ENCODE data around the gene SLC44A2. TPM values are rescaled to one million over a fixed set of nuclear protein-coding genes. Genes with fewer than 3 reads are reported as not detected.

SLC44A2 gene
- total and polyA plus RNA-seq, 7 experiments from 2014 or later, result 148 to 375 (median 216) TPM

DNA sequence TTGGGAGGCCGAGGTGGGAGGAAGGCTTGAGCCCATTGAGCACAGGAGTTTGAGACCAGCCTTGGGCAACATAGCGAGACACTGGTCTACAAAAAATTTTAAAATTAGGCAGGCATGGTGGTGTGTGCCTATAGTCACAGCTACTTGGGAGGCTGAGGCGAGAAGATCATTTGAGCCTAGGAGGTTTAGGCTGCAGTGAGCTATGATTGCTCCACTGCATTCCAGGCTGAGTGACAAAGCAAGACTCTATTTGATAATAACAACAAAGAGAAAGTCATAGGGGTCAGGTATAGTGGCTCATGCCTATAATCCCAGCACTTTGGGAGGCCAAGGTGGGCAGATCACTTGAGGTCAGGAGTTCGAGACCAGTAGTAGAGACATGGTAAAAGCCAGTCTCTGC lies 4.6 kb upstream of the SLC44A2 start:
- Histone ChIP-seq H3K4me1 (ENCODE audit: control insufficient read depth in 2 of 2, insufficient read depth in 2 of 2, low read length in 2 of 2) (peaks cover 10 to 15% of the 10 kb centered on the region in 2 donors), H3K27ac (ENCODE audit: low read depth, low read length) (peak overlapping the region; percentile 5), H3K4me3 (ENCODE audit: low read length) (no peak overlapping the region), H3K36me3 (ENCODE audit: control insufficient read depth in 2 of 3, insufficient read depth in 3 of 3, low read length in 3 of 3) (peaks cover 0 to 18% (median 0%) of the 10 kb centered on the region in 3 experiments), H3K9me3 (ENCODE audit: control insufficient read depth in 2 of 3, low read length in 3 of 3) (no peaks in the 10 kb centered on the region), H3K27me3 (ENCODE audit: control insufficient read depth in 2 of 2, insufficient read depth in 2 of 2, low read length in 2 of 2) (no peaks in the 10 kb centered on the region)
- ATAC-seq (no peak), DNase-seq (no peak)
- ChIA-PET POLR2A (interaction anchor here (0.7 to 16.7 kb wide), 2 partner anchors 15 to 70 kb away, joined by 4 to 190 read pairs; no protein-coding TSS in a partner anchor), CTCF (interaction anchor here (0.6 to 1.0 kb wide), 2 partner anchors 24 to 151 kb away, joined by 3 to 4 read pairs; no protein-coding TSS in a partner anchor)
- peaks cover 0 to 13% (median 9%) of the 10 kb centered on the region in 5 donors for H3K36me3 Mint-ChIP-seq
- peaks cover 41 to 71% (median 49%) of the 10 kb centered on the region in 7 donors for H3K4me1 Mint-ChIP-seq
- peak overlapping the region; percentile 25 to 87 (median 81) for H3K27ac Mint-ChIP-seq
- intact Hi-C loops (cut with micrococcal nuclease), result no loop called here
- no peaks in the 10 kb centered on the region for H3K9me3 Mint-ChIP-seq
- peak overlapping the region in 7 of 10 donors; percentile 6 to 60 (median 43) for H3K4me3 Mint-ChIP-seq
- H3K27me3 Mint-ChIP-seq, result no peaks in the 10 kb centered on the region

- Mint-ChIP-seq H3K27me3 (no peaks in the 10 kb centered on the region), H3K27ac (peak overlapping the region; percentile 36 to 94 (median 82)), H3K9me3 (no peaks in the 10 kb centered on the region), H3K36me3 (peaks cover 0 to 13% (median 9%) of the 10 kb centered on the region in 5 donors), H3K4me3 (peak overlapping the region in 6 of 10 donors; percentile 6 to 77 (median 36)), H3K4me1 (peaks cover 39 to 66% (median 49%) of the 10 kb centered on the region in 7 donors)
- Histone ChIP-seq H3K4me3 (ENCODE audit: low read length) (no peak overlapping the region), H3K36me3 (ENCODE audit: control insufficient read depth in 2 of 3, insufficient read depth in 3 of 3, low read length in 3 of 3) (peaks cover 0 to 18% (median 3%) of the 10 kb centered on the region in 3 experiments), H3K27me3 (ENCODE audit: control insufficient read depth in 2 of 2, insufficient read depth in 2 of 2, low read length in 2 of 2) (no peaks in the 10 kb centered on the region), H3K4me1 (ENCODE audit: control insufficient read depth in 2 of 2, insufficient read depth in 2 of 2, low read length in 2 of 2) (peaks cover 10 to 14% of the 10 kb centered on the region in 2 donors), H3K9me3 (ENCODE audit: control insufficient read depth in 2 of 3, low read length in 3 of 3) (no peaks in the 10 kb centered on the region), H3K27ac (ENCODE audit: low read depth, low read length) (peak overlapping the region; percentile 25)
- ChIA-PET CTCF (interaction anchor here (1.7 to 2.3 kb wide), 2 partner anchors 23 to 42 kb away, joined by 5 to 10 read pairs; no protein-coding TSS in a partner anchor), POLR2A (interaction anchor here (1.3 to 16.7 kb wide), 3 partner anchors 16 to 31 kb away, joined by 4 to 190 read pairs (median 5); no protein-coding TSS in a partner anchor)
- ATAC-seq (no peak), DNase-seq (no peak)
- intact Hi-C loops (cut with micrococcal nuclease), result no loop called here
Observed at GRCh38 chr19:10621966-10622365, 3.4 kb upstream of the SLC44A2 start.

- Histone ChIP-seq H3K27me3 (ENCODE audit: control insufficient read depth in 2 of 2, insufficient read depth in 2 of 2, low read length in 2 of 2) (no peaks in the 10 kb centered on the region), H3K27ac (ENCODE audit: low read depth, low read length) (peak overlapping the region; percentile 51), H3K4me3 (ENCODE audit: low read length) (no peak overlapping the region), H3K36me3 (ENCODE audit: control insufficient read depth in 2 of 3, insufficient read depth in 3 of 3, low read length in 3 of 3) (peaks cover 7 to 32% (median 8%) of the 10 kb centered on the region in 3 experiments), H3K9me3 (ENCODE audit: control insufficient read depth in 2 of 3, low read length in 3 of 3) (no peaks in the 10 kb centered on the region), H3K4me1 (ENCODE audit: control insufficient read depth in 2 of 2, insufficient read depth in 2 of 2, low read length in 2 of 2) (peaks cover 10 to 14% of the 10 kb centered on the region in 2 donors)
- ATAC-seq, result peak; percentile 80
- ChIA-PET CTCF (interaction anchor here (1.3 kb wide), 1 partner anchor 20 kb away, joined by 6 read pairs; no protein-coding TSS in a partner anchor), POLR2A (interaction anchor here (1.9 to 16.7 kb wide), 2 partner anchors 8 to 19 kb away, joined by 5 to 190 read pairs; no protein-coding TSS in a partner anchor)
- peaks cover 35 to 56% (median 40%) of the 10 kb centered on the region in 7 donors for H3K4me1 Mint-ChIP-seq
- peaks cover 0 to 23% (median 15%) of the 10 kb centered on the region in 5 donors for H3K36me3 Mint-ChIP-seq
- H3K9me3 Mint-ChIP-seq, result no peaks in the 10 kb centered on the region
- intact Hi-C loops (cut with micrococcal nuclease), result loop anchor here in 1 of 2 donors (1.0 kb wide), 2 partner anchors 20 to 21 kb away; no protein-coding TSS in a partner anchor
- peak overlapping the region; percentile 71 to 90 (median 87) for H3K27ac Mint-ChIP-seq
- H3K4me3 Mint-ChIP-seq, result peak overlapping the region; percentile 27 to 66 (median 56)
- H3K27me3 Mint-ChIP-seq, result no peaks in the 10 kb centered on the region
- peak in 6 of 9 donors; percentile 14 to 40 (median 32) for DNase-seq
Observed at GRCh38 chr19:10624585-10624984, 768 bp upstream of the SLC44A2 start.

- no peaks in the 10 kb centered on the region for H3K9me3 Mint-ChIP-seq
- peaks cover 31 to 45% (median 34%) of the 10 kb centered on the region in 7 donors for H3K4me1 Mint-ChIP-seq
- ATAC-seq, result no peak
- no peak overlapping the region for H3K4me3 ChIP-seq (ENCODE audit: low read length)
- POLR2A ChIA-PET, result interaction anchor here (0.7 to 16.7 kb wide), 3 partner anchors 9 to 307 kb away, joined by 5 to 190 read pairs (median 7); no protein-coding TSS in a partner anchor
- H3K27me3 Mint-ChIP-seq, result no peaks in the 10 kb centered on the region
- H3K27ac ChIP-seq (ENCODE audit: low read depth, low read length), result peak overlapping the region; percentile 48
- CTCF ChIA-PET, result interaction anchor here (0.6 to 1.9 kb wide), 2 partner anchors 45 to 75 kb away, joined by 3 to 9 read pairs; no protein-coding TSS in a partner anchor
- DNase-seq, result no peak
- intact Hi-C loops (cut with micrococcal nuclease), result no loop called here
- no peaks in the 10 kb centered on the region for H3K9me3 ChIP-seq (ENCODE audit: control insufficient read depth in 2 of 3, low read length in 3 of 3)
- H3K4me1 ChIP-seq (ENCODE audit: control insufficient read depth in 2 of 2, insufficient read depth in 2 of 2, low read length in 2 of 2), result peaks cover 10 to 14% of the 10 kb centered on the region in 2 donors
- H3K27ac Mint-ChIP-seq, result peak overlapping the region in 8 of 9 donors; percentile 20 to 75 (median 60)
- no peaks in the 10 kb centered on the region for H3K27me3 ChIP-seq (ENCODE audit: control insufficient read depth in 2 of 2, insufficient read depth in 2 of 2, low read length in 2 of 2)
- peaks cover 0 to 23% (median 13%) of the 10 kb centered on the region in 5 donors for H3K36me3 Mint-ChIP-seq
- H3K4me3 Mint-ChIP-seq, result peak overlapping the region in 3 of 10 donors; percentile 29 to 41 (median 35)
- peaks cover 7 to 37% (median 8%) of the 10 kb centered on the region in 3 experiments for H3K36me3 ChIP-seq (ENCODE audit: control insufficient read depth in 2 of 3, insufficient read depth in 3 of 3, low read length in 3 of 3)
Observed at GRCh38 chr19:10625762-10626138, 397 bp downstream of the SLC44A2 start.

DNA sequence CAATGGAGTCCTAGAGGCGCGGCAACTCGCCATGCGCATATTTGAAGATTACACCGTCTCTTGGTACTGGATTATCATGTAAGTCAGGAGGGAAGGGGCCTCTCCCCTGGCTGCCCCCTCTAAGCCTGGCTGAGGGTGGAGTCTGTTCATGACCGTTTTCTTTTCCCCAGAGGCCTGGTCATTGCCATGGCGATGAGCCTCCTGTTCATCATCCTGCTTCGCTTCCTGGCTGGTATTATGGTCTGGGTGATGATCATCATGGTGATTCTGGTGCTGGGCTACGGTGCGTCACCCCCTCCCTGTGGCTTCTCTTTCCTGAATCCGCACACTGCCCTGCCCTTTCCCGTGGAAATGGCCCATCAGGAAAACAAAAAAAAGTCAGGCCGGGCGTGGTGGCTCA lies 6.5 kb downstream of the SLC44A2 start:
- Mint-ChIP-seq H3K36me3 (peaks cover 10 to 50% (median 23%) of the 10 kb centered on the region in 5 donors), H3K4me1 (peaks cover 0 to 5% (median 0%) of the 10 kb centered on the region in 7 donors), H3K9me3 (peaks cover 0 to 1% (median 0%) of the 10 kb centered on the region in 11 donors), H3K27ac (peak overlapping the region in 4 of 9 donors; percentile 3 to 56 (median 20)), H3K27me3 (no peaks in the 10 kb centered on the region), H3K4me3 (no peak overlapping the region)
- no peaks in the 10 kb centered on the region for H3K27me3 ChIP-seq (ENCODE audit: control insufficient read depth in 2 of 2, insufficient read depth in 2 of 2, low read length in 2 of 2)
- H3K36me3 ChIP-seq (ENCODE audit: control insufficient read depth in 2 of 3, insufficient read depth in 3 of 3, low read length in 3 of 3), result peaks cover 17 to 88% (median 22%) of the 10 kb centered on the region in 3 experiments
- ATAC-seq (no peak), DNase-seq (no peak)
- no peak overlapping the region for H3K27ac ChIP-seq (ENCODE audit: low read depth, low read length)
- H3K4me1 ChIP-seq (ENCODE audit: control insufficient read depth in 2 of 2, insufficient read depth in 2 of 2, low read length in 2 of 2), result no peaks in the 10 kb centered on the region
- H3K4me3 ChIP-seq (ENCODE audit: low read length), result no peak overlapping the region
- no peaks in the 10 kb centered on the region for H3K9me3 ChIP-seq (ENCODE audit: control insufficient read depth in 2 of 3, low read length in 3 of 3)
- intact Hi-C loops (cut with micrococcal nuclease), result no loop called here
- ChIA-PET CTCF (no interaction called here), POLR2A (no interaction called here)

- Histone ChIP-seq H3K36me3 (ENCODE audit: control insufficient read depth in 2 of 3, insufficient read depth in 3 of 3, low read length in 3 of 3) (peaks cover 9 to 89% (median 27%) of the 10 kb centered on the region in 3 experiments), H3K9me3 (ENCODE audit: control insufficient read depth in 2 of 3, low read length in 3 of 3) (no peaks in the 10 kb centered on the region), H3K27me3 (ENCODE audit: control insufficient read depth in 2 of 2, insufficient read depth in 2 of 2, low read length in 2 of 2) (no peaks in the 10 kb centered on the region), H3K27ac (ENCODE audit: low read depth, low read length) (no peak overlapping the region), H3K4me1 (ENCODE audit: control insufficient read depth in 2 of 2, insufficient read depth in 2 of 2, low read length in 2 of 2) (no peaks in the 10 kb centered on the region), H3K4me3 (ENCODE audit: low read length) (no peak overlapping the region)
- H3K27me3 Mint-ChIP-seq, result no peaks in the 10 kb centered on the region
- CTCF ChIA-PET, result interaction anchor here (0.6 kb wide), 1 partner anchor 24 kb away, joined by 3 read pairs; no protein-coding TSS in a partner anchor
- peak overlapping the region in 2 of 9 donors; percentile 25 to 59 for H3K27ac Mint-ChIP-seq
- H3K4me3 Mint-ChIP-seq, result no peak overlapping the region
- peaks cover 0 to 1% (median 0%) of the 10 kb centered on the region in 11 donors for H3K9me3 Mint-ChIP-seq
- DNase-seq, result no peak
- intact Hi-C loops (cut with micrococcal nuclease), result no loop called here
- ATAC-seq, result no peak
- POLR2A ChIA-PET, result interaction anchor here (0.5 to 1.2 kb wide), 2 partner anchors 15 to 299 kb away, joined by 3 to 5 read pairs; no protein-coding TSS in a partner anchor
- H3K36me3 Mint-ChIP-seq, result peaks cover 14 to 51% (median 21%) of the 10 kb centered on the region in 5 donors
- H3K4me1 Mint-ChIP-seq, result peaks cover 0 to 12% (median 6%) of the 10 kb centered on the region in 7 donors
Observed at GRCh38 chr19:10634430-10634829, 9.1 kb downstream of the SLC44A2 start.

Measured in naive thymus-derived CD4-positive, alpha-beta T cell (primary cell).